HL-60/S4 treated with retinoic acid at 250 ng/mL for 4 days and 3 days (cell line): ENCODE measurements around the gene CCDC71.

ENCODE experiments used
- in situ Hi-C: fragments of 300-500 bp; cut with MboI; formaldehyde crosslinking; loops from 2 replicates; pipeline ENCODE4 v1.7.0; 2022; ENCODE audit warnings: low sequenced_read_pairs

Gene CCDC71

DNA sequence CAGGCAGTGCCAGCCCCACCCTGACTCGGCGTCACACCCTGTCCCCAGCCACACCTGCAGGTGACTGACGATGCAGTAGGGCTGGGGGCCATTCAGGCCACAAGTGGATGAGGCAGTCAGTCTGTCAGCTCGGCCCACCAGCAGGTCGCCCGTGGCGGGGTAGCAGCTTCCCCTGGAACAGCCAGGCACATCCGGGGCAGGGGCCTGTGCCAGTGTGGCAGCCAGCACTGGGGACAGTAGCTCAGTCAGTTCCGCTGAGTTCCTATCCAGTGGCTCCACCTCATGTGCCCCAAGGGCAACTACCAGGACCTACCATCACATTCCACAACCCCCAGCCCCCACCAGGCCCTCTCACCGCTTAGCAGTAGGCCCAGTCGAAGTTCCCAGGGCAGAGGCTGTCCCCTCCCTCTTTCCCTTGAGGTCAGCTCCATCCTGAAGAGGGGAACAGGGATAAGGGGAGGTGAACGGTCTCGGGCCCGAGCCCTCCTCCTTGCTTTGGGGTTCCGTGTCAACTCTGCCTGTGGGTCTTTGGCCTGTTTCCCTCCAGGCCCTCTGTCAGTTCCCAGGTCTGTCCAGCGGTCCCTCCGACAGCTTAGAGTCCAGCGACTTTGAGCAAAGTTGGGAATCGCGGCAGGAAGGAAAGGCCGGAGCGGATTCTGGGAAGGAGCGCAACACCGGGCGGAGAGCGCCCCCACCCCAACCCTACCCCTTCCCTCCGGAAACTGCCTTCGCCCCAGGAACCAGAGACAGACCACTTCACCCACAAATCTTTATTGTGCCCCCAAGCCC is 33.5 kb downstream of the CCDC71 start, which contains the start of gene LAMB2:
TSS of gene LAMB2 (minus strand) at position 614 of the 789 bp plus-strand sequence. CDS start at position 431, 183 bp downstream.
- in situ Hi-C loops, result no loop called here

DNA sequence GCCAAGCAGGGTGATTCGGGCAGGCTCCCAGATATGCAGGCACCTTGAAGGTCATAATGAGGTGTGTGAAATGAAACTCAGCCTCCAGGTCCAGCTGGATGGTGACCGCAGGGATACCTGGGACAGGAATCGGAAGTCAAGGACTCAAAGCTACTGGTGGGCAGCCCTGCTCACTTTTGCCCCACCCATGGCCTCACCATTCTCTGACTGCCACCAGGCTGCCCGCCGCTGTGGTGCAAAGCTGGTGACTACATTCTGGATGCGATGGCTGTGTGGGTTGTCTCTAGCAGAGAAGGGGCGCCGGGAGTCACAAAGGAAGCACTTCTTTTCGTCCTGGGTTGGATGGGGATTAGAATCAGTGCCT is 34.1 kb downstream of the CCDC71 start:
- in situ Hi-C loops, result no loop called here

DNA sequence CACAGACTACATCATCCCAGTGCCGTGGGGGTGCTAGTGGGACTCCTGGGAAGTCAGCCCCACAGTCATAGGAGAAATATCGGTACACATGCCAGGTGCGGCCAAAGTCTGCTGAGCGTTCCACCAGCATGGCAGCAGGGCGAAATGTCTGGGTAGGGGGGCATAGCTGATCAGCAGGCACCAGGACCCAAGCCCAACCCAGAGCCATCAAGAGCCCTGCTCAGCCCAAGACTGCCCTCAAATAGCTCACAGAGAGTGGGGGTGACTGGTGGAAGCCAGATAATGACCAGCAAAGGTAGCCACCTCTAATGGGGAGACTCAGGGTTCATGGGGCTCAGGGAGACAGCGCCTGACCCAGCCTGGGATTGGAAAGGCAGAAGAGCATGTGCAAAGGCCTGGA is 34.6 kb downstream of the CCDC71 start:
- in situ Hi-C loops, result no loop called here

DNA sequence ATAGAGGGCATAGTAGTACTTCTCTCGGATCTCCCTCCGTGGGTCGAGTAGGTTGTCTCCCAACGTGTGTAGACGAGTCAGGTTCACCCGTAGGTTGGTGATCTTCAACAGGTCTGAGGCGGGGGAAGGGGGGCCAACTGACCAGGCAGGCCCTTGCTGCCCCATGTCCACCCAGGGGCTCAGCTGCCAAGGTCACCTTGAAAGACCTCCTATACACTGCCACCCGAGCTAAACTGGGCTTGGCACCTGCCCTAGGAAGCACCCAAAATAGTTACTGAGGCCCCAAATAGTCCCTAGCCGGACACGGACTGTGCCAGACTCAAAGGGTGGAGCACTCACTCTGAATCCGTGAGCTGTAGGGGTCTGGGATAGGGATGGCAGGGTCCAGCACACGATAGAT is 35.1 kb downstream of the CCDC71 start:
- in situ Hi-C loops, result no loop called here

DNA sequence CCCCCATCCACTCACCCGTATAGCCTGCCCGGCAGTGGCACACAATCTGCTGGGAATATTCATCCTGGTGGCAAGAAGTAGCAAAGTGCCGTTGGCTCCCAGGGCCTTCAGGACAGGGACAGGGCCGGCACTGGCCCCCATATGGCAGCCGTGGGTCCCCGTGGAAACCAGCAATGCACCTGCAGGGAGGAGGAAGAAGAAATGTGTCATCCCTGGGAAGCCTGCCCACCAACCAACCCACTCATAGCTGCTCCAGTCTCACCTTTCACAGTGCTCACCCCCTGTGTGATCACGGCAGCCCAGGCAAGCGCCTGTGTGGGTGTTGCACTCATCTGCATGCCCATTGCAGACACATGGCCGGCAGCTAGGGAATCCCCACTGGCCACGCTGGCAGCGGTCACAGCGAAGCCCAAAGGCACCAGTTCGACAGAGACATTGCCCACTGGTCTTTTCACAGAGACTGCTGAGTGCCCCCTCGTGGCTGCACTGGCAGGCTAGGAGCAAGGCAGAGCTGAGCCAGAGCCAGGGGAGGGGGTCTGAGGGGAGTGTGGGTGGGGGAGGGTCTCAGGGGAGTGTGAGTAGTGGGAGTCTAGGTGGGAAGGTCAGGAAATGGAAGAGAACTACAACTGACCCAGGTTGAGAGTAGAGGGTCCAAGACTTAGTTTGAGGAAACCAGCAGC is 41.0 kb downstream of the CCDC71 start:
- in situ Hi-C loops, result no loop called here

DNA sequence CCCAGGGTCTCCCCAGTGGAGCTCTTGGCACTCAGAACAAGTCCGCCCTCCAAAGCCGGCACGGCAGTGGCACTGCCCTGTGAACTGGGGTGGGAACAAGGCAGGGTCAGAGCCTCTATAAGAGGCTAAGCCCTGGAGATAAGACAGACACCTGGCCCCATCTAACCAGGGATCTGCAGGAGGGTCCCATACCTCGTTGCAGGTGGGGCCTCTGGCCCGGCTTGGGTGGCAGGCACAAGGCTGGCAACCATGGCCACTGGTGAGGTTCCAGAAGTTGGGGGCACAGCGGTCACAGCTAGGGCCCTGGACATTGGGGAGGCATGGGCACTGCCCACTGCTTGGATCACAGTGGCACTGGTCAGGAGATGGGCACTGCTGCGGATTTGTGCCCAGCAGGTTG is 41.9 kb downstream of the CCDC71 start:
- in situ Hi-C loops, result no loop called here

DNA sequence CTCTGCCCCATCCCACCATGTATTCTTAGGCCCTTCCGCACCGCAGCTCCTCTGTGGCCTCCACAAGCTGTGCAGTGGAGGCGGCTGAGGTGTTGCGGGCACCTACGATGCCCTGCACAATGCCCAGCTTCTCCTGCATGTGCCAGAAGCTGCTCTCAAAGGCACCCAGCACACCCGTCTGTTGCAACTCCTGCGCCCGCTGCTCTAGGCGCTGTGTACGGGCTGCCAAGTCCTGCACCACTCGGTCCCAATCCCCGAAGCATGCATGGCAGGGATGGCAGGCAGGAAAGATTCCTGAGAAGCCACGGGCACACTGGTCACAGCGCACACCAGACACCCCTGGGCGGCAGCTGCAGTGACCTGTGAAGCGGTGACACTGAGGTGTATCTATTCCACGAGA is 42.4 kb downstream of the CCDC71 start:
- in situ Hi-C loops, result no loop called here

DNA sequence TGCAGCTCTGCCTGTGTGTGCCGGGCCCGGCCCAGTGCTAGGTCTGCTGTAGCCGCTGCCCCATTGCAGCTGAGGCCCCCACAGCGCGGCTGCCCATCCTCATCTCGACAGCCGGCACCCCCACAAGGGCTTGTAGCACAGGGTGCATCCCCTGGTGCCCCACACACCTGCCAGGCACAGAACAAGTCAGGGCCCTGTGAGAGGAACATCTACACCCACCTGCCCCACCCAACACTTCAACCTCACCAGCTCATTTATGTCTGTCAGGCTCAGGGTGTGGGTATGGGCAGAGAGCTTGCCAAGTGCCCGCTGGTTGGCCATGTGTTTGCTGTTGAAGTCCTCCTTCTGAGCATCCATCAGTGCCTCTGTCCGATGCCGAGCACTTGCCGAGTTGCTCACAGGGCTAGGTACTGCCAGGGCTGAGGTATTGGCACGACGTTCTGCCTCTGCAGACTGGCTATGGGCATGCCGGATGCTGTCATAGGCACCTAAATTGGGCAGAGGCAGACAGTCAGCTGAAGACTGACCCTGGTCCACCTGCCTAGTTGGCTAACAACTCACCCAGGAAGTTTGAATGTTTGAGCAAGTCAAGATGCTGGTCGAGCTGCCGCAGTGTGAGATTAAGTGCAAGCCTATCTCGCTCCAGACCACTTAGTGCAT is 43.1 kb downstream of the CCDC71 start:
- in situ Hi-C loops, result no loop called here

DNA sequence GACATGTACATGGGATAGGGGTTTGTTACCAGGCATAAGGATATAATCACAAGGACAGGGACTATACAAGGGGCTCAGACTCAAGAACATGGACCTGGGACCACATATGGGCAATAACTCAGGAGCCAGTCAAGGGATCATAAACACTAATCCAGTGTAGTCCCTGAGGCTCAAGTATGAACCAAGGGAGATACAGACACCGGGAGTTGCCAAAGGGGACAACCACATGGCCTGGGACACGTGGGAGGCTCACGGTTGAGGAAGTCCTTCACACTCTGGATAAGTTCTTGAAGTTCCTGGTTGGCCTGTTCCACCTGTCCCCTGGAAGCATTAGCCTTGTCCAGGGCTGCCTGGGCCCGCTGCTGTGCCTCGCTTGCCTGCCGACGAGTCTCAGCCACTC is 43.7 kb downstream of the CCDC71 start:
- in situ Hi-C loops, result no loop called here

DNA sequence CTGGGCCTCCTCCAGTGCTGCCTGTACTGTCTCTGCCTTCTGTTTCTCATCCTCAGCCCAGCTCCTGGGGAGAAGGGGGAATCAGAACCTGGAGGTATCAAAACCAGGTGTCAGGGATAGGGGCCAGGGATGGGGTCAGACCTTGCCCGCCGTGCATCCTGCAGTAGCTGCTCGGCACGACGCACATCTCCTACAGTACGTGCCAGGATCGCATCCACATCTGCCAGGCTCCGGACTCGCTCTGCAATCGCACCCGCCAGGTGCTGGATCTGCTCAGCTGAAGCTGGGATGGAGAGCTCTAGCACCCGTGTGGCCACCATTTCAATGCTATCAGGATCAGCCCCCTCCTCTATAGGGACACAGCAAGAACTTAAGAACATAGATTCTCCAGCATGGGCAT is 44.1 kb downstream of the CCDC71 start:
- in situ Hi-C loops, result no loop called here

DNA sequence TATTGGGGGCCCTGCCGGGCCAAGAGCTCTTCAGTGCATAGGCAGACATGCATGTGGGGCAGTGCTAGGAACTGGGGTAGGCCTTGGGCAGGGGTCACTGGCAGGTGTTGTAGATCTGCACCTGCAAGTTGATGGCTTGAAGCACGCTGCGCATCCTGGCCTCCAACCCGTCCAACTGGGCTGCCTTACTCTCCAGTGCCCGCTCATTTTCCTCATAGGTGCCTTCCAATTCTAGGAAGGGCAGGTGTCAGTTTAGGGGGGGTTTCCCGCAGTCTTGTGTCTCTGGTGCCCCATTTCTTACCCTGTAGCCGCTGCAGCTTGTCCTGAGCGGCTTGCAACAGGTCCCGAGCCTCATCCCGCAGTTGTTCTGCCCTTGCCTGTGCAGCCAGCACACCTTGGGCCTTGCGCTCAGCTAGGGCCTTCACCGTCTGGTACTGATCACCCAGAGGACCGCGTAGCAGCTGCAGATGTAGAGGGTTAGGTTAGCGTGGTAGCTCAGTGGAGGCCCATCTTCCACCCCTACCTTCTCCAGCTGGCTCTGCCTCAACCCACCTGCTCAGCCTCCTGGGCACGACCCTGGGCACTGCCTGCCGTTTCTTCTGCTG is 44.9 kb downstream of the CCDC71 start:
- in situ Hi-C loops, result no loop called here

DNA sequence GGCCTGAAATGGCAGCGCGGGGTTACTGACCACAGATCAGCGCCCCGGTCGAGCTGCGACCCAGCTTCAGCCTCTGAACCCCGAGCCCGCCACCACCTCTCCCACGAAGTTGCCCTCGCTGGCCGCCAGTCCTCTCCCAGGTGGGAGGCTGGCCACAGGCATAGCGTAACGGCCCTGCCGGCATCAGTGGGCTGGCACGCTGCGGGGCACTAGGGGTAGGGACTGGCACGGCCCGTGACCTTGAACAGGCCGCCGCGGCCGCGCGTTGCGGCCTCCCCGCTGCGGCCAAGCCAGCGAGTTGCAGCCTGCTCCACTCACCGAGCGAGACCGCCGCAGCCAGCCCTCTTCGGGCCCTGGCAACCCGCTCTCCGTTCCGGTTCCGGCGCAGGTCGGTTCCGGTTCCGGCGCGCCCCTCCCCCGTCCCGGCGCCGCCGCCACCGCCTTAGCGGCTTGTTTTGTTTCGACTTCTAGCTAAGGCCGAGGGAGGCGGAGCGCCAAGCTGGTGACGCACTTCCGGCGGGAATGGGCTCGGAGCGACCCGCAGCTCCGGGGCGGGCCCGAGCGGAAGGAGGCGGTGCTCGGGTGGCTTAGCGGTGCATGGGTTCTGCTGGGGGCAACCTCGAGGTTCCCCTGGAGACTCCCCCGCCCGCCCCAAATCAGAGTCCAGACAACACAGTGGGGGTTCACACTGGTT is 45.5 kb downstream of the CCDC71 start, which contains the start of gene USP19:
TSS of gene USP19 (minus strand) at position 386 of the 694 bp plus-strand sequence. CDS start 1,678 bp downstream, outside the sequence.
- in situ Hi-C loops, result no loop called here

DNA sequence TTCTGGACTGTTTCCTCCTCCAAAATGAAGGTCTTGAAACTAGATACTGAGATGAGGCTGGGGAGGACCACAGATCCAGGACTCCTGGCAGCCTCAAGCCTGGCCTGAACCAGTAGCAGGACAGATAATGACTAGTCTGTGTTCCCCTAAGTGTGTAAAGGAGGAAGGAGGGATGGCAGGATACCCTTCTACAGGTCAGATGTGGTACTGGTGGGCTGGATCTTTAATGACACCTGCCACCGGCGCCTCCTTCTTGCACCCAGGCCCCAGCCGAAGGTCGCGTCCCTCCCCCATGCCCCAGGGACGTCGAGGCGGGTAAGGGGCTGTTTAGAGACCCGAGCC is 46.1 kb downstream of the CCDC71 start:
- in situ Hi-C loops, result no loop called here

DNA sequence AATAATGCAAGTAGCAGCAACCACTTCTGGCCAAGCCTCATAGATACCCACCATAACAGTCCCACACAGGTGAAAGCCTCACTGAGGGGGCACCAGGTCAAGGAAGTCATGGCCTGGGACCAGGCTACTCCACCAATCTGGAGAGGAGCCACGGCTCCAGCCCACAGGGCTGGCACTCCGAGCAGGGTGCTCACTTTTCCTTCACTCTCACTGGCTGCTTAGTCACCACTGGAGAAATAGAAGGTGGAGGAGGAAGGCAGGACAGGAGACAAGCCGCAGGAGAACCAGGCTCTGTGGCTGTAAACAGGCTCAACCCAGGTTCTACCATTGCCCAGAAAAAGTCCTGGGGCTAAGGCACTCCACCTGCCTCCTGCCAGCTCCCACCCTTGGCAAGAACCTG is 46.7 kb downstream of the CCDC71 start:
- in situ Hi-C loops, result no loop called here

DNA sequence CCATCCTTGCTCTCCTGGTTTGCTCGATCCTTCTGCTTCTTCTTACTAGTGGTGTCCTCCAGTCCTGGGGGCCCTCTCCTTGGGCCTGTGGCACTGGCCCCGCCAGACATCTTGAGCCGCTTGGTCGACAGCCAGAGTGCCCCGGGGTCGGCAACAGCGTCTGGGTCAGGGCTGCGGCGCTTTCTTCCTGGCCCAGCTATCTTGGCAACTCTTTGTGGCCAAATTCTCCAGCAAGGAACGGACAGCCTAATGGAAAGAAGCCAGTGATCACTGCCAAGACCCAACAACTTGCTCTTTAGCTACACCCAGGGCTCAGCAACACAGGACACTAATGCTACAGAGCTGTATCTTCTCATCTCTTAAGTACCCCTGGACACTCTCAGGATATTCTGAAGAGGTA is 47.1 kb downstream of the CCDC71 start:
- in situ Hi-C loops, result no loop called here
